ENCODE measurements around the gene TANC1.

TANC1 gene

DNA sequence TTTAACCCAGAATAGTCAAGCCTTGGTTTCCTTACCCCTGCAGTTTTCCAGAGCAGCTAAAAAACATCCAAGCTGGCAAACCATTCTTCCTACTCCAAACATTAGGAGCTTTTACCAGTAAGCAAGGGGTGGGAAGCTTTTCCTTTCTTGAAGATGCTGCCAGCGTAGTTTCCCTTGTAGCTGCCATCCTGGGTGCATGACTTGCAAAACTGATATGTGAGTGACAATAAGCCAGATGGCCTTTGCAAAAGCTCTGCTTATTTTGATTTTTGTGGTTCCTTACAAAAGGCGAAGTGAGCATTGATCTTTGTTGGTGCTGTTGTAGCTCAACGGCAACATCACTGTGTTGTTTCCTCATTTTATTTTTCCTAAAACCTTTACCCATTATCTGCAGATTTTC is 179.2 kb downstream of the TANC1 start:
- no peak for DNase-seq

DNA sequence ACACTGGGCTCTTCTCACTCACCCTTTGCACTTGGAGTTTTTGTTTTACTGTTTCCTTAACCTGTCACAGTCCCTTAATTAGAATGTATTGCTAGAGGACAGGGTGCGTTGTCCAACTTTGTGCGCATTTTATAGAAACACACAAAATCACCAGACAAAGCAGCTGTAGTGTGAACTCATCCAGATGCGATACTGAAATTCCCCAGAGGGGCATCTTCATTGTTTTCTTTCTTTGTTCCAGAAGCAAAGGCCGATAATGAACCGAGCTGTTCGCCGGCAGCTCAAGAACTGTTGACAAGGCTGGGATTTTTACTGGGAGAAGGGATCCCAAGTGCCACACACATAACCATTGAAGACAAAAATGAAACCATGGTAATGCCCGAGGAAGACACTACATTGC is 180.5 kb downstream of the TANC1 start:
- no peak for DNase-seq

GRCh38 chr2:159149747-159150146 is 181.3 kb downstream of the TANC1 start:
- DNase-seq = no peak

- DNase-seq = no peak
Observed at GRCh38 chr2:159150280-159150746, 181.9 kb downstream of the TANC1 start.

DNA sequence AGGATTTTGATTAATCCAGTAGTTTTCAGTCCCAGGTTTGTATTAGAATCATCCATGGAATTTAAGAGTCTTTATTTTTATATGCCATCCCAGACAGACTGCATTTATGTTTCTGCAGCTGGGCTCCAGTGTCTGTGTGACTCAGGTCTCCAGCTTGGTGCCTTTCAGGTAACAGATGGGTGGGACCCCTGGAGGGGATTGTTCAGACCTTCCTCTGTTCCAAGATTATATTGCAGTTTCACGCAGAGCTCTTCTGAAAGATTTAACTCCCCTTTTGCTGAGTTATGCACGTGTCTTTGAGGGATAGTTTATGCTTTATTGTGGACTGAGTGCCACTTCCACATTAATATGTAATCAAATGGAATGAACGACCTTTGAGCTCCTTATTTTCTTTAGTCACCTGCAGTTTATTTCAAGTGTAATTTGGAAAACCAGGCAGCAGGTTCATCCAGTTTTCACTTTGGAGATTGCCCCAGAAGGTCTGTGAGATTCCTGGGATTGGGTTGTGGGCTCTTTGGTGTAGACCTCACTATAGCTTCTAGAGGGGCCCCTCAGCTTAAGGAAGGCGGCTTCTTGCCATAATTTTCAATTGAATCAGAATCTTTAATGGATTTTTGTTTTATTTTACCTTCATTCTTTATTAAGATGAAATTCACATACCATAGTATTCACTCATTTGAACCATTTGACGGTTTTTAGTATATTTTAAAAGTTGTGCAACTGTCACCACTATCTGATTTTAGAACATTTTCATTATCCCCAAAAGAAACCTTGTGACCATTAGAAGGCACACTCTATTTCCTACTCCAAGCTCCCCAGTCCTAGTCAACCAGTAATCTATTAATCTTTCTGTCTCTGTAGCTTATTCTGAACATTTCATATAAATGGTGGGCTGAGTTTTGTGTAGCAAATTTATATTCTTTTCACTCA is 183.0 kb downstream of the TANC1 start:
- DNase-seq = no peak

DNA sequence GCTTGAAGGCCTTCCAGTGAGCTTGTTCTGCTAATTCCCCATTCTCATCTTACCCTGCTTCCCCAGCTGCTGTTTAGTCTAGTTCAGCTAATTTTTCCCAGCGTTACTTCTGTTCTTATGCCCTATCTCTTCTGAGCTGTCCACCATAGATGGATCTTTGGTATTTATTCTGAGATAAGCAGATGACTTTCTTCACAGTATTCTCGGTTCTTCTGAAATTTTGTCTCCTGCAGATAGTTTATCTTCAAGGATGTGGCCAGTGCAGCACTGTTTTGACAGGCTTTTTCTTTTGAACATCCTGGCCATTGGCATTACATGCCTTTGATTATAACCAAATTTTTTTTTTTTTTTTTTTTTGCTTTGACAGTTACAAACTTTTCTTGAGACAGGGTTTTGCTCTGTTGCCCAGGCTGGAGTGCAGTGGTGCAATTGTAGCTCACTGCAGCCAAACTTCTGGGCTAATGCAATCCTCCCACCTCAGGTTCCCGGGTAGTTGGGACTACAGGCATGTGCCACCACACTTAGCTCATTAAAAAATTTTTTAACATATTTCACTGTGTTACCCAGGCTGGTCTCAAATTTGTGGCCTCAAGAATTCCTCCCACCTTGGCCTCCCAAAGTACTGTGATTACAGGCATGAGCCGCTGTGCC is 183.8 kb downstream of the TANC1 start:
- no peak for DNase-seq

GRCh38 chr2:159153063-159153462 is 184.6 kb downstream of the TANC1 start:
- DNase-seq = no peak

GRCh38 chr2:159153463-159153862 is 185.0 kb downstream of the TANC1 start:
- no peak for DNase-seq

DNA sequence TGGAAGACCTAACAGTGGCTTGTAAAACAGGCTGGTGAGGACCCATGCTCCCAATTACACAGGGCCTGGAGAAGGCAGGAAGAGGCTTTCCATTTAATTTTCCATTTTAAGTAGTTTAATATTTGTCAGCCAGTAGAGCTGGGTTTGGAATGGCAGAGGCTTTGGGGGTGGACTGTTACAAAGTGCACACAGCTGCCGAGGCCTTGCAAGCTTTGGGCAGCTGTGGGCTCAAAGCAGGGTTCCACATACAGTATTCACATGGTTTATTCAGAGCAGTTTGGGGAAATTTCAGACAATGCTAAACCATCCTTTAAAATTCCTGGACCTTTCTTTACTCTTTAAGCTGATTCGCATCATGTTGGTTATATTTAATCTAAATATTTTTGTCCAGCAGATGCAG is 185.5 kb downstream of the TANC1 start:
- no peak for DNase-seq

GRCh38 chr2:159154366-159154765 is 185.9 kb downstream of the TANC1 start:
- DNase-seq = no peak

GRCh38 chr2:159155320-159155719 is 186.9 kb downstream of the TANC1 start:
- DNase-seq = no peak

- no peak for DNase-seq
Observed at GRCh38 chr2:159155791-159156190, 187.4 kb downstream of the TANC1 start.

DNA sequence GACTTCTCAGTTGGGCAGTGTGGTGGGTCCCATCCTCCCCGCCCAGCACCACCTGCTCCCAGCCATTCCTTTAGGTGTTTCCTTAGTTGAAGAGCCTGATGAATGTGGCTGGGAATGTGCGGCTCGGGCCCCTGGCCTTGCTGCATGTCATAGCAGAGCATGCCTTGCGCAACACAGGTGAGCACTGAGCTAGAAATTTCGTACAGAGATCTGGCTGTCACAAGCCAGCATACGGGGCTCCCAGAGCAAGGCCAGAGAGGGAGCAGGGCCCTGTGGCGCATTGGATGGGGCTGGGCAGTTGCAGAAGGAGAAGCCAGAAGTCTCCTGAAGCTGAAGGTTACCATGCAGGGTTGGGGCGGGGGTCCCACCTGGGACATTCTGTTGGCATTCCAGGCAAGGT is 188.4 kb downstream of the TANC1 start:
- no peak for DNase-seq

- DNase-seq = no peak
Observed at GRCh38 chr2:159157361-159158209, 189.1 kb downstream of the TANC1 start.

DNA sequence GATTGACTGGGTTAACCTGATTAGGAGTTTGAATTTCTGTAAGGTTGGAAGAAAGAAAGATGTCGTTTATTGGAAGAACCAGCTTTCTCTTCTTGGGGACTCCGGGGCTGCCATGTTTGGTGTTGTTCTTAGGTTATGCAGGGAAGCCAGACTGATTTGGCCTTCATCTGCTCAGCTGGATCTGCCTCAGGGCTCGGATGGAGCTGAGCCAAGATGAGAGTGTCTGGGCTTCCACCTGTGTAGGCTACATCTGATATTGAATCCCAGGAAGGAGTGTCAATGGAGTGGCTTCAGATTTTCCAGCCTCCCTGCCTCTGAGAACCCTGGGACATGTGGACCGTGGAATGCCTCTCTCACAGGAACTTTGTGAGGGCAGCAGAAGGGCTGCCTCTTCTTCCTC is 192.0 kb downstream of the TANC1 start:
- DNase-seq = no peak

GRCh38 chr2:159160954-159161353 is 192.5 kb downstream of the TANC1 start:
- DNase-seq = no peak

GRCh38 chr2:159163930-159164329 is 195.5 kb downstream of the TANC1 start:
- DNase-seq = no peak

GRCh38 chr2:159164457-159164911 is 196.0 kb downstream of the TANC1 start:
- DNase-seq = no peak

DNA sequence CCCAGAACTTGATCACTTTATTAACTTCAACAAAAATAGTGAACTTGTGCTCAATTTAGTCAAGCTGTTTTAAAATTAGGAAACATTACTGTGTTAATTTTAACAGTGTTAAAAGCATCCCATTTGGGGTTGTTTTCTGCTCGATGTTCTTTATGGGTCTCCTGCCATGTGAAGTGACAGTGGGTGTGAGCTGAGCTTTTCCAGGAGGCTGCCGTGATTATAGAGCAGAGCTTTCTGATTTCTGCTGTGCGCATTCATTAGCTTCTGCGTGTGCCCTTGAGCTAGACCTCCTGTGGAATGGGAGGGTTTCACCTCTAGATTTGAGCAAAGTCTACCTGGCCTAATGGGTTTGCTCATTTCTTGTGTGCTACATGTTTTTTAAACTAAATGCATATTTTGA is 196.6 kb downstream of the TANC1 start:
- no peak for DNase-seq

DNA sequence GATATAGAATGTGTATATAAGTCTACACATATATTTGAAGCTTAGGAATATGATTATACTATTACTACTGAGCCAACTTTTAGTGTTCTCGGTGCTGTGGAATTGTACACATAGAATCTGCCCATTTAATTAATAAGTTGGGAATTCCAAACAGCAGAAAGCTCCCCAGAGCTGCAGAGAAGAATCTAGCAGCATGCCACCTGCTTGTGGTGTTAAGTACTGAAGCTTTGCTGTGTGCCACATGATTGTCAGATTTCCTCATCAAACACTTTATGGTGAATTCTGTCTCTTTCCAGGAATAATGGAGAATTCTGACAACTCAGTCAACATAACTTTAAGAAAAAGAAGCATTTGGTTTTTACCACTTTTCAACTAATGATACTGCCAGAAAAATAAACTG is 200.3 kb downstream of the TANC1 start:
- DNase-seq = no peak

- DNase-seq = no peak
Observed at GRCh38 chr2:159169187-159169586, 200.7 kb downstream of the TANC1 start.

DNA sequence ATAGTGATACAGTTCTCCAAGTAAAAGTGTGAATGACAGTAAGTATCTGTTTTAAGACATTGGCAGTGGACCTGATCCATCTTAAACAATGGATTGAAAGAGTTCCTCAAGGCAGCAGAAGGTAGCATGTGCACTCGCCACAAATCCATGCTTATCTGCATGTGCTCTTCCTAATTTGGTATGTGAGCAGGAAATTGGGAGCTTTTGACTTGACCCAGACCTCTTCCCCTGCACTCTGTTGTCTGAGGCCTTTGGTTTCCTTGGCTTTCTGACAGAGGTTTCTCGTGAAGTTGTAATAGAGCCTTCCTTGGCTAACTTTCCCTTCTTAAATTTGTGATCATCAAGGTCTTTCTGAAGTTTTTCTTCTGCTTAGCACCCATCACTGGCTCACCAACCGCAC is 204.0 kb downstream of the TANC1 start:
- no peak for DNase-seq

- no peak for DNase-seq
Observed at GRCh38 chr2:159174759-159175158, 206.3 kb downstream of the TANC1 start.

Measured in stimulated activated CD8-positive, alpha-beta memory T cell treated with anti-CD3 and anti-CD28 coated beads, Interleukin-4, amount 100 ng/mL, for 48 hours (primary cell).